HG03097 (cell line): Measurements from ENCODE around the gene C16orf86.
"Not testable (repeated sequence)": the region's sequence is repeated elsewhere in the genome, so short reads cannot be mapped to it uniquely, and the experiment has no call there.

ENCODE experiments used
- ATAC-seq: cut with Tn5 transposase; IDR thresholded peaks from one replicate; pipeline ENCODE4 v1.9.1; 2021; ENCODE audit not compliant: unreplicated experiment, low FRiP score

The C16orf86 gene

DNA sequence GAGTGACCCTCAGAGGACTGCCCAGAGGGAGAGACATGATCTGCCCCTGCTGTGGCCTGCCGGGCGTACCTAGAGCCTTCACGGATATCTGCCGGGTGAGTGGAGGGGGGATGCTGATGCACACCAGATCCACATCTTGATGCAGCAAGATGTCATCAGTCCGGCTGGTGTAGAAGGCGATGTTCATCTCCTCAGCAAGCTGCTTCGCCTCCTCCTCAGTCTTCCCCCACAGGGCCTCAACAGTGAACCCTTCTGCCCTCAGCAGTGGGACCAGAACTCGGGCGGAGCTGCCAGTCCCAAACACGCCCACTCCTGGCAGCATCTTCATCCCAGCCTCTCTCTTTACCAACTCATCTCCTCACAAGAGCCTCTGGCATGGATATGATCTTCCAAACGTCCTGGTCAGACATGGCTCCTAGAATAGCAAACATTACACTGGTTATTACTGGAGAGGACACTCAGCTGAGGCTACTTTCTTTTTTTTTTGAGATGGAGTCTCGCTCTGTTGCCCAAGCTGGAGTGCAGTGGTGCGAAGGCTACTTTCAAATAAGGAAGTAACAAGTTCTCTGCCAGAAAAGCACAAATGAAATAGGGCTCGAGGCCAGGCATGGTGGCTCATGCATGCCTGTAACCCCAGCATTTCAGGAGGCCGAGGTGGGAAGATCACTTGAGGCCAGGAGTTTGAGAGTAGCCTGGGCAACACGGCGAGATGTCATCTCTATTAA lies 18.9 kb downstream of the C16orf86 start:
- no peak for ATAC-seq

DNA sequence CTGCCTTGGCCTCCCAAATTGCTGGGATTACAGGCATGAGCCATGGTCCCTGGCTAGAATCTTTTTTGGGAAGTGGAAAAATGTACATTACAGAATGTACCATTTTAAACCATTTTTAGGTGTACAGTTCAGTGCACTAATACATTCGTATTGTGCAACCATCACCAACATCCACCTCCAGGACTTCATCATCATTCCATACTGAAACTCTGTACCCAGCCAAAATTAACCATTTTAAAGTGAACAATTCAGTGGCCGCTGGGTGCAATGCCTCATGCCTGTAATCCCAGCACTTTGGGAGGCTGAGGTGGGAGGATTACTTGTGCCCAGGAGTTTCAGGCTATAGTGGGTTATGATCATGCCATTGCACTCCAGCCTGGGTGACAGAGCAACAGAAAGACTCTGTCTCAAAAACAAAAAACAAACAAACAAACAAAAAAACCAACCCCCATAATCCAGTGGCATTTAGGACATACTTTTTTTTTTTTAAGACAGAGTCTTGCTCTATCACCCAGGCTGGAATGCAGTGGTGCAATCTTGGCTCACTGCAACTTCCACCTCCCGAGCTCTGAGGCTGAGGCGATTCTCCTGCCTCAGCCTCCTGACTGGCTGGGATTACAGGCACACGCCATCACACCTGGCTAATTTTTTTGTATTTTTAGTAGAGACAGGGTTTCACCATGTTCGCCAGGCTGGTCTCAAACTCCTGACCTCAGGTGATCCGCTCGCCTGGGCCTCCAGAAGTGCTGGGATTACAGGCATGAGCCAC lies 27.1 kb downstream of the C16orf86 start:
- not testable (repeated sequence) for ATAC-seq

DNA sequence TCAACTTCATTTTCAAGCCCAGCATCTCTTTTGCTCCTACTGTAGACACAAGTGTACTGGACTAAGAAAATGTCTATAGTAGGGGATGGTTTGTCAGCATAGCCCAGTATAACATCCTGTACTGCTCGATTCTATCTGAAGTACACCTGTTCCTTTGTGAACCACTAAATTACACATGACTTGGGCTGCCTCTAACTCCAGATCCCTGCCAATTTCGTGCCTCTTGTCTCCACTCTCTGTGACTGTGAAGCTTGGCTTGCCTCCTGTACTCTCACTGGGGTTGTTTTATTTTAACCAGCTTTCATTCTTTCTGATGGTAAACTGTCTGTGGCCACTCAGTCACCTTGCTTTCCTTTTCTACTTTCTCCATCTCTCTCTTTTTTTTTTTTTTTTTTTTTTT lies 28.0 kb downstream of the C16orf86 start:
- ATAC-seq, result no peak

DNA sequence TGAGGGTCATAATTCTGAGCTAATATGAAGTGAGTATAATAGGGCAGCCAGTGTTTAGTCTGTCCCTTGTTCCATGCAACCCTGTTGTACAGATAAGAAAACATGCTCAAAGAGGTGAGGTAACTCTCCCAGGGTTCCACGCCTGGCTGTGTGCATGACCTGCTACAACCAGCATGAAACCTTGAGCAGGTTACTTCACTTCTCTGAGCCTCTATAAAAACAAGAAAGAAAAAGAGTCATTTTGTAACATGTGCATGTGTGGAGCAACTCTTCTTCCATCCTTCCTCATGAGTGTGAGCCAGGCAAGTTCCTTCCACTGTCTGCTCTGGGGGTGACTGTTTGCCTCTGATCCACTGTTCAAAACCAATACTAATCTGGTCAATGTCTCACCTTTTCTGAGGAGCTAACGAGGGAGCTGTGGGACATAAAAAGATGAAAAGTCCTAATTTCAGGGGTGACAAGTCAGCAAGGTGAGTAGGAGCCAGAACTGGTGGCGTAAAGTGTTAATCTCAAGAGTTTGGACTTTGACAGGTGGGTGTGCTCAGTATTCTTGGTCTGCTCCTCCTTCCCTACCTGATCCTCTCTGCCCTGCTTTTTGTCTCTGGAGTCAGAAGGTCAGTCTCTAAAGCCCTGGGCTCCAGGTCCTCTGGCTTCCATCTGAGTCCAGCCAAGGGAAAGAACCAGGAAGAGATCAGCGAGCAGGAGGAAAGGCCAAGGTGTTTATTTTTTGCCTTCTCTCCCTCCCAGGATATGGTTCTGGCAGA lies 31.0 kb downstream of the C16orf86 start:
- ATAC-seq, result no peak

DNA sequence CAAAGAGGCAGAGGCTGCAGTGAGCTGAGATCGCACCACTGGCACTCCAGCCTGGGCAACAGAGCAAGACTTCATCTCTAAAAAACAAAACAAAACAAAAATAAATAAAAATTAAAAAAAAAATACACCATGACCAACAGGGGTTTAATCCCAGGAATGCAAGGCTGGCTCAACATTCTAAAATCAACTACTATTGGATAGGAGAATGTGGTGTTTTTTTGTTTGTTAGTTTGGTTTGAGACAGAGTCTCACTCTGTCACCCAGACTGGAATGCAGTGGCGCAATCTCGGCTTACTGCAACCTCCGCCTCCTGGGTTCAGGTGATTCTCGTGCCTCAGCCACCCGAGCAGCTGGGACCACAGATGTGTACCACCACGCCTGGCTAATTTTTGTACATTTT lies 32.7 kb downstream of the C16orf86 start:
- no peak for ATAC-seq

DNA sequence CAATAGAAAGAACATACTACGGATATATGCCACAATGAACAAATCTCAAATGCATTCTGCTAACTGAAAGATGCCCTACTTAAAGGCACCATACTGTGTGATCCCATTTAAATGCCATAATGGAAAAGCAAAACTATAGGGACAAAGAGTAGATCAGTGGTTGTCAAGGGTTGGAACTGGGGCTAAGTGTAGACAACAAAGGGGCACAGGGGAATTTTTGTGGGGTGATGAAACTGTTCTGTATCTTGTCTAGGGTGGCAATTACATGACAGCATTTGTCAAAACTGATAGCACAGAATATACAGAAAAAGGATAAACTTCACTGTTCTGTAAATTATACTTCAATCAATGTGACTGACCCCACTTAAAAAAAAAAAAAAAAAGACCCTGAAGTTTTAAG lies 34.8 kb downstream of the C16orf86 start:
- ATAC-seq, result no peak

DNA sequence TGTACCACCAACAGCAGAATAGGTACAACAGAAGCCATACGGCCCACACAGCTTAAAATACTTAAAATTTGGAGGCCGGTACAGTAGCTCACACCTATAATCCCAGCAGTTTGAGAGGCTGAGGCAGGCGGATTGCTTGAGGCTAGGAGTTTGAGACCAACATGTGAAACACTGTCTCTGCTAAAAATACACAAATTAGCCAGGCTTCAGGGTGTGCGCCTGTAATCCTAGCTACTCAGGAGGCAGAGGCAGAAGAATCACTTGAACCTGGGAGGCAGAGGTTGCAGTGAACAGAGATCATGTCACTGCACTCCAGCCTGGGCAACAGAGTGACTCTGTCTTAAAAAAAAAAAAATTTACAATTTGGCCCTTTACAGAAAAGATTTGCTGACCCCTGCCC lies 35.5 kb downstream of the C16orf86 start:
- no peak for ATAC-seq

DNA sequence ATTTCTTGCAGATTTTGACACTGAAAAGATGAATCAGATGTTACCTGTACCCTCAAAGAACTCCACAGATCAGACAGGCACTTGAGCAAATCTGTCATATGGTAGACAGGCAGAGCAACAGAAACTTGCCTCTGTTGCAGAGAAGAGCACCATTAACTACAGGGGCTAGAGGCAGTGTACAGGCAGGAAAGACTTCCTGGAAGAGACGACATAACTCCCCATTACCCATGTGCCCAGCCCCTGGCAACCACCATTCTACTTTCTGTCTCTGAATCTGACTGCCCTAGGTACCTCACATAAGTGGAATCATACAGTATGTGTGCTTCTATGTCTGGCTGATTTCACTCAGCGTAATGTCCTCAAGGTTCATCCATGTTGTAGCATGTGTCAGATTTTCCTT lies 37.0 kb downstream of the C16orf86 start:
- no peak for ATAC-seq

DNA sequence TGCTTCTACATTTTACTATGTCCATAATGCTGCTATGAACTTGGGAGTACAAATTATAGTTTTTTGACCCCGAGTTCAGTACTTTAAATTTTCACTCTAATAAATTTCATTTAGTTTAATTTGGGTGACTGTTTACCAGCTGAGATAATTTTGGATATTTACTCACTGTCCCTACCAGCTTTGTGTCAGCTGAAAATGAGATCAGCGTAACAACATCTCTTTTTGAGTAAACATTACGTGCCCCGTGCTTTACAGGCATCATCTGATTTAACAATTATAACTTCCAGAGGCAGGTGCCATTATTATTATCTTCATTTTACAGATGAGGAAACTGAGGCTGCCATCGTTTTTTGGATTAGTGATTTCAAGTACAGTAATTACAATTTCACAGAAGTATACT lies 37.5 kb downstream of the C16orf86 start:
- no peak for ATAC-seq

DNA sequence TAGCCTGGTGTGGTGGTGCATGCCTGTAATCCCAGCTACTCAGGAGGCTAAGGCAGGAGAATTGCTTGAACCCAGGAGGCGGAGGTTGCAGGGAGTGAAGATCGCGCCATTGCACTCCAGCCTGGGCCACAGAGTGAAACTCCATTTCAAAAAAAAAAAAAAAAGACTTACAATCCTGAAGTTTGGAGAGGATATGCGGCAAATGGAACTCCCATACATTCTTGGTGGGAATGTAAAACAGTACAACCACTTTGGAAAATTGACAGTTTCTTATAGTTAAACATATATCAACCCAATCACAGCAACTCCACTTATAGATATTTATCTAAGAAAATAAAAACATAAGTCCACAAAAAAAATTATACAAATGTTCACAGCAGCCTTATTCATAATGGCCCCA lies 40.6 kb downstream of the C16orf86 start:
- no peak for ATAC-seq

DNA sequence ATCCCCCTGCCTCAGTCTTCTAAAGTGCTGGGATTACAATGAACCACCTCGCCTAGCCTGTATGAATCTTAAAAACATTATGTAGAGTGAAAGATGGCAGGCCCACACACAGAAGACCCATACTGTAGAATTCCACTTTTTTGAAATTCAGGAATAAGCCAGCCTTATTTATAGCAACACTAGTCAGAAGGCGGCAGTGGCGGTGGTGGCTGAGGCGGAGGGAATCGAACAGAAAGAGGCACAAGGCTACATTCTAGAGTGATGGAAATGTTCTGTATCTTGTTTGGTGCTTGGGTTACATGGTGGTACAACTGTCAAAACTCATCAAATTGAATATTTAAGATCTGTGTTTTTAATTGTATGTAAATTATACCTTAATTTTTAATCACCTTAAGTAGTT lies 41.2 kb downstream of the C16orf86 start:
- ATAC-seq, result no peak

DNA sequence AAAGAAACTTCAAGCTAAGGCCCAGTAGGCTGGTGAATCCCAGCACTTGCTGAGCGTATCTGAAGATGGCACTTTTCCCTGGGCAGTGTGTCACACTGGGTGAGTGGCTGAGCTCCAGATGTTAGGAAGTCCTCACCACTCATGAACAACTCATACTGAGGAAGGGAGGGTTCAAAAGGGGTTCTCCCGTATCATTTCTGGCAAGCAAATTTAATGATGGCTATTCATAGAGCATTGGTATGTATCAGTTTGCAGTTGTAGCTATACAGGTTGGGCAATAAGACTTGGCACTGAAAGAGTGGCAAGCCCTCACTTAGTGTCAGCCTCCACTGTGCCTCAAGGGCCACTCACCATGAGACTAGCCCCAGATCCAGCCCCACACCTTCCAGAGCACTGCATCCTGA lies 41.8 kb downstream of the C16orf86 start:
- no peak for ATAC-seq

DNA sequence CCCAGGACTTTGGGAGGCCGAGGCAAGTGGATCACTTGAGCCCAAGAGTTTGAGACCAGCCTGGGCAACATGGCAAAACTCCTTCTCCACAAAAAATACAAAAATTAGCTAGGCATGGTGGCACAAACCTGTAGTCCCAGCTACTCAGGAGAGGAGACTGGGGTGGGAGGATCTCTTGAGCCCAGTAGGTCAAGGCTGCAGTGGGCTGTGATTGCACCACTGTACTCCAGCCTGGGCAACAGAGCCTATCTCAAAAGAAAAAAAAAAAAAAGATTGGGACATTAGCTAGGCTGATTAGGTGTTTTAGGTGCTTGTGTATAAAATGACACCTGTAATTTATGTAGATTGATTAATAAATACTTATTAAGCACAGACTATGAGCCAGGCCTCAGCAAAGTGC lies 42.4 kb downstream of the C16orf86 start:
- no peak for ATAC-seq

DNA sequence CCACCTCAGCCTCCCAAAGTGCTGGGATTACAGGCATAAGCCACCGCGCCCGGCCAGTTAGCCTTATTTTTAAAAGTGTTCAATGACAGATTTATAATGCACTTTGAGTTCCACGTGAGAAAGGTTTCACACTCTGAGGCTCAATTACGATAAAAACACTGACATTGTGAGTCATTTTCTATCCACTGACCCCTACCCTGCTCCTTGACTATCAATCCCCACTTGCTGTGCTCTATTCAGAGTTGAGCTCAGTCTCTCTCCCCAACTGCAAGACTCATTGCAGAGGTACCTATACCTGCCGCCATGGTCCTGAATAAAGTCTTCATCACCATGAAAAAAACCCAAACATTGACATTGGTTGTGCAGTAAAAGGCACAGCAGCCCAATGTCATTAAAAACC lies 44.0 kb downstream of the C16orf86 start:
- no peak for ATAC-seq

DNA sequence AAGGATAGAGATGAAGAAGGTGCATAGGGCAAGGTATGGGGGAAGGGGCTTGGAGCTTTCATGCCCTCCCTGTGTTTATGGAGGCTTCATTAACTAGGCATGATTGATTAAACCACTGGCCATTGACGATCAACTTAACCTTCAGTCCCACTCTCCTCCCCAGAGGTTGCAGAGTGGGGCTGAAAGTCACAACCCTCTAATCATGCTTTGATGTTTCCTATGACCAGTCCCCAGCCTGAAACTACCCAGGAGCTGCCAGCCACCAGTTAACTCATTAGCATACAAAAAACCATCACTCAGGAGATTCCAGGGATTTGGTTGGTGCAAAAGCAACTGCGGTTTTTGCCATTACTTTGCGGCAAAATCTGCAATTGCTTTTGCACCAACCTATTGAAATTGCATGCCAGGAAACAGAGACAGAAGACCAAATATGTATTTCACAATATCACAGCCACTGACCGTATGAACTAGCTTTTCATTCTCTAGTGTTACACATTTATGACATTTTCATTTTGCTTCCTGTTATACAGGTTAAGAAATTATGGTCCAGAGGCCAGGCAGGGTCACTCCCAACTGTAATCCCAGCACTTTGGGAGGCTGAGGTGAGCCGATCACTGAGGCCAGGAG lies 47.1 kb downstream of the C16orf86 start:
- no peak for ATAC-seq

DNA sequence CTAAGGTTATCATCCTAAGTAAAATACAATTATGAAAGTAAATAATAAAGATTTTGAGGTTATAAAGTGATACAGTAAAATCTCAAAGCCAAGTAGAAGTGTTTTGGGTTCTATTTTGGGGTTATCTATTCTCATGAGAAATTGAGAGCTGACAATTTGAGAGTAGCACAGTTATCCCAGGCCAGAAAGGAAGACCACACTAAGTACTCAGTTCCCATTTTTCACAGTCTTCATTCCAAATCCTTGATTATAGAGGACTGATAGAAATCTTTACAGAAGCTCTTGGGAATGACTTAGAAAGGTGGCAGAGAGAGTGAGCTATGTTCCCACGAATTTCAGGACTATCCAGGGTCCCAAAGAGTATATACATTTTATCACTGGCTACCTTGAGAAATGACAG lies 47.9 kb downstream of the C16orf86 start:
- ATAC-seq, result no peak

DNA sequence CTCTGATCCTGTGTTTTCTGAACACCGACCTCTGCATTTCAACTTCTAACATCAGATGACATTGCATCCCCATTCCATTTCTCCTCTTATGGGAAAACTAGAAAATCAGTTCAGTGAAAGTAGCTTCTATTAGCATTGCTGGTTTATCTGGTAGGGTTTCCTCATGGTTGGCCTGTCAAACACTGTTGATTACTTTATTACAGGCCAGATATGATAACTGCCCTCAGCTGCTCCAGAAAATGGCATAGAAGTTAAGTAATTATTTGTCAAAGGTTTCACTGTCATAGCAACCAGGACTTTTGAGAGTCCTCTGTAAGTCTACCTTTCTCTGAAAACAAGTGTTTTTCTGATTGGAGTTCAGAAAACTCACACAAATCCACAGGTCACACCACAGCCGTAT lies 49.5 kb downstream of the C16orf86 start:
- ATAC-seq, result no peak
